WTC11 (cell line): ENCODE data around the gene TBC1D14. TPM values are rescaled to one million over a fixed set of nuclear protein-coding genes. Genes with fewer than 3 reads are reported as not detected.
"Not testable (repeated sequence)": the region's sequence is repeated elsewhere in the genome, so short reads cannot be mapped to it uniquely, and the experiment has no call there.

ENCODE experiments used
- ATAC-seq: fragments of 200-7000 bp; cut with Tn5 transposase; 2 replicates; pipeline ENCODE4 v1.10.0; 2021; ENCODE audit warnings: mild to moderate bottlenecking, moderate library complexity
- CTCF ChIA-PET: fragments of 300-600 bp; sonication (Branson Sonifier 250); formaldehyde crosslinking; loops from one replicate; lab custom pipeline; 2021; ENCODE audit warnings: antibody characterized with exemption; lab: Charles Lee
- POLR2A ChIA-PET: fragments of 350-600 bp; sonication (Branson Sonifier 250); formaldehyde crosslinking; loops from one replicate; lab custom pipeline; 2021; ENCODE audit warnings: antibody characterized with exemption; lab: Charles Lee
- DNase-seq: peaks from one replicate; pipeline ENCODE4 v3.0.0; 2021; ENCODE audit warnings: low spot score
- H3K27ac Mint-ChIP-seq: 2 replicates; pipeline ENCODE4 v1.8.0; 2021; ENCODE audit warnings: mixed read lengths
- H3K27me3 Mint-ChIP-seq: 2 replicates; pipeline ENCODE4 v1.8.0; 2021; ENCODE audit warnings: low read depth, mild to moderate bottlenecking, moderate library complexity, mixed read lengths
- H3K36me3 Mint-ChIP-seq: 2 replicates; pipeline ENCODE4 v1.8.0; 2021; ENCODE audit warnings: mixed read lengths
- H3K4me1 Mint-ChIP-seq: 2 replicates; pipeline ENCODE4 v1.8.0; 2022; ENCODE audit warnings: mixed read lengths
- H3K4me3 Mint-ChIP-seq: 2 replicates; pipeline ENCODE4 v1.8.0; 2021; ENCODE audit warnings: mild to moderate bottlenecking, moderate library complexity, mixed read lengths
- H3K9me3 Mint-ChIP-seq: 2 replicates; pipeline ENCODE4 v1.8.0; 2021; ENCODE audit warnings: mixed read lengths
- ETV6 ChIP-seq: sonication (generic); formaldehyde crosslinking; IDR thresholded peaks from 2 replicates; pipeline ENCODE4 v1.8.1; 2022; ENCODE audit warnings: mild to moderate bottlenecking, missing genetic modification reagents
- FOXK1 ChIP-seq: sonication (generic); formaldehyde crosslinking; IDR thresholded peaks from 2 replicates; pipeline ENCODE4 v1.8.0; 2022; ENCODE audit warnings: mild to moderate bottlenecking, moderate library complexity, missing genetic modification reagents
- FOXP1 ChIP-seq: sonication (generic); formaldehyde crosslinking; IDR thresholded peaks from 2 replicates; pipeline ENCODE4 v1.8.0; 2022; ENCODE audit warnings: missing genetic modification reagents, mild to moderate bottlenecking, moderate library complexity, borderline replicate concordance
- GRHL2 ChIP-seq: fragments of 250-450 bp; sonication (Bioruptor Pico); IDR thresholded peaks from 2 replicates; pipeline ENCODE4 v1.8.0; 2022; ENCODE audit warnings: mild to moderate bottlenecking, moderate library complexity; ENCODE audit not compliant: insufficient replicate concordance, severe bottlenecking
- MXD4 ChIP-seq: fragments of 250-450 bp; sonication (Bioruptor Pico); IDR thresholded peaks from 2 replicates; pipeline ENCODE4 v1.8.0; 2021; ENCODE audit warnings: mild to moderate bottlenecking, moderate library complexity, borderline replicate concordance
- NFATC4 ChIP-seq: fragments of 250-450 bp; sonication (Bioruptor Pico); IDR thresholded peaks from 2 replicates; pipeline ENCODE4 v1.9.0; 2021; ENCODE audit warnings: mild to moderate bottlenecking
- TEAD1 ChIP-seq: sonication (generic); formaldehyde crosslinking; IDR thresholded peaks from 2 replicates; pipeline ENCODE4 v1.8.0; 2022; ENCODE audit warnings: mild to moderate bottlenecking, missing genetic modification reagents
- TEAD4 ChIP-seq: sonication (generic); formaldehyde crosslinking; IDR thresholded peaks from 2 replicates; pipeline ENCODE4 v1.8.0; 2022; ENCODE audit warnings: mild to moderate bottlenecking, missing genetic modification reagents
- TP53 ChIP-seq: sonication (generic); formaldehyde crosslinking; IDR thresholded peaks from 2 replicates; pipeline ENCODE4 v1.8.1; 2023; ENCODE audit warnings: mild to moderate bottlenecking, missing genetic modification reagents
- ZNF232 ChIP-seq: sonication (generic); formaldehyde crosslinking; IDR thresholded peaks from 2 replicates; pipeline ENCODE4 v1.8.0; 2022; ENCODE audit warnings: mild to moderate bottlenecking, missing genetic modification reagents
- ZNF263 ChIP-seq: sonication (generic); formaldehyde crosslinking; IDR thresholded peaks from 2 replicates; pipeline ENCODE4 v1.8.1; 2022; ENCODE audit warnings: low read depth, mild to moderate bottlenecking, moderate library complexity, missing genetic modification reagents
- ZNF423 ChIP-seq: fragments of 250-450 bp; sonication (Bioruptor Pico); IDR thresholded peaks from 2 replicates; pipeline ENCODE4 v2.1.2; 2022; ENCODE audit warnings: mild to moderate bottlenecking, moderate library complexity
- total RNA-seq: library from RNA; stranded (reverse); gene quantifications from 3 replicates; pipeline ENCODE4 v1.2.3, GENCODE V29; 2021
- TF ChIP-seq, protein P1 (sequence below): sonication (generic); formaldehyde crosslinking; IDR thresholded peaks from 2 replicates; pipeline ENCODE4 v1.8.1; 2022; ENCODE audit warnings: mild to moderate bottlenecking, missing genetic modification reagents, moderate library complexity, borderline replicate concordance
- TF ChIP-seq, protein P2 (sequence below): sonication (generic); formaldehyde crosslinking; IDR thresholded peaks from 2 replicates; pipeline ENCODE4 v1.8.0; 2022; ENCODE audit warnings: mild to moderate bottlenecking, missing genetic modification reagents
- TF ChIP-seq, protein P3 (sequence below): sonication (generic); formaldehyde crosslinking; IDR thresholded peaks from 2 replicates; pipeline ENCODE4 v1.8.1; 2023; ENCODE audit warnings: mild to moderate bottlenecking, moderate library complexity, missing genetic modification reagents
- TF ChIP-seq, protein P4 (sequence below): sonication (generic); formaldehyde crosslinking; IDR thresholded peaks from 2 replicates; pipeline ENCODE4 v1.8.1; 2023; ENCODE audit warnings: mild to moderate bottlenecking, missing genetic modification reagents, moderate library complexity
- TF ChIP-seq, protein P5 (sequence below): fragments of 200-600 bp; IDR thresholded peaks from 2 replicates; pipeline ENCODE4 v1.8.0; 2022; ENCODE audit warnings: antibody characterized with exemption

Gene TBC1D14
- total RNA-seq, 1 experiment from 2014 or later, result 45.1 TPM

DNA sequence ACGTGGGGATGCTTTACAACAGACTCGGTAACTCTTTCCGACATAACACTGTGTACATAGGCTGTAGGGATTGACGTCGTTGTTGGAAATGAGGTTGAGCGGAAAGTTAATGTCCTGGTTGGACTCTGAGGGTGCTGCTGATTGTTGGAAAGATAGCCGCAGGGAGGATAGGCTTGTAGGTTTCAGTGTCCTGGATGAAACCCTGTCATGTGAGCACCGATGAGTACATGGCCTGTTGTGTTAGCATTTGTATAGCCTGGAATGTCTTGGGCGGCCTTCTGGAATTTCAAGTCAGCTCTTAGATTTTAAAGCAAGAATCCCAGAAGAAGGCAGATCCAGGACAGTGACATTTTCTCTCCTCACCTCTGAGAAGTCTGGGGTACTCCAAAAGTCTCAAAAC is 63.3 kb downstream of the TBC1D14 start:
- ChIA-PET POLR2A (interaction anchor here (0.6 to 1.3 kb wide), 4 partner anchors 11 to 64 kb away, joined by 3 to 4 read pairs (median 4); no protein-coding TSS in a partner anchor), CTCF (interaction anchor here (0.7 to 3.5 kb wide), 15 partner anchors 7 to 98 kb away, joined by 3 to 47 read pairs (median 5); partner anchors contain the start of gene TADA2B)
- Mint-ChIP-seq H3K4me3 (peak overlapping the region; percentile 40), H3K27ac (peak overlapping the region; percentile 99), H3K36me3 (peaks cover 24% of the 10 kb centered on the region), H3K4me1 (peaks cover 33% of the 10 kb centered on the region), H3K9me3 (peaks cover 9% of the 10 kb centered on the region), H3K27me3 (no peaks in the 10 kb centered on the region)
- DNase-seq (peak; percentile 52), ATAC-seq (peak; percentile 95)
- peak; percentile 36; the same call in 1 of the 2 replicates for TF ChIP-seq ETV6 (CRISPR knock-in tag)
- no peak for TF ChIP-seq ZNF423
- no peak for TF ChIP-seq MXD4 (CRISPR knock-in tag)
- peak; percentile 63; the same call in 1 of the 2 replicates for TF ChIP-seq TEAD4 (CRISPR knock-in tag)
- TF ChIP-seq, protein P1, sequence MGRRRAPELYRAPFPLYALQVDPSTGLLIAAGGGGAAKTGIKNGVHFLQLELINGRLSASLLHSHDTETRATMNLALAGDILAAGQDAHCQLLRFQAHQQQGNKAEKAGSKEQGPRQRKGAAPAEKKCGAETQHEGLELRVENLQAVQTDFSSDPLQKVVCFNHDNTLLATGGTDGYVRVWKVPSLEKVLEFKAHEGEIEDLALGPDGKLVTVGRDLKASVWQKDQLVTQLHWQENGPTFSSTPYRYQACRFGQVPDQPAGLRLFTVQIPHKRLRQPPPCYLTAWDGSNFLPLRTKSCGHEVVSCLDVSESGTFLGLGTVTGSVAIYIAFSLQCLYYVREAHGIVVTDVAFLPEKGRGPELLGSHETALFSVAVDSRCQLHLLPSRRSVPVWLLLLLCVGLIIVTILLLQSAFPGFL (CRISPR knock-in tag), result no peak
- TF ChIP-seq, protein P2, sequence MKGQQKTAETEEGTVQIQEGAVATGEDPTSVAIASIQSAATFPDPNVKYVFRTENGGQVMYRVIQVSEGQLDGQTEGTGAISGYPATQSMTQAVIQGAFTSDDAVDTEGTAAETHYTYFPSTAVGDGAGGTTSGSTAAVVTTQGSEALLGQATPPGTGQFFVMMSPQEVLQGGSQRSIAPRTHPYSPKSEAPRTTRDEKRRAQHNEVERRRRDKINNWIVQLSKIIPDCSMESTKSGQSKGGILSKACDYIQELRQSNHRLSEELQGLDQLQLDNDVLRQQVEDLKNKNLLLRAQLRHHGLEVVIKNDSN (CRISPR knock-in tag), result peak; percentile 75
- no peak for TF ChIP-seq TP53 (CRISPR knock-in tag)
- no peak for TF ChIP-seq ZNF263 (CRISPR knock-in tag)
- TF ChIP-seq, protein P3, sequence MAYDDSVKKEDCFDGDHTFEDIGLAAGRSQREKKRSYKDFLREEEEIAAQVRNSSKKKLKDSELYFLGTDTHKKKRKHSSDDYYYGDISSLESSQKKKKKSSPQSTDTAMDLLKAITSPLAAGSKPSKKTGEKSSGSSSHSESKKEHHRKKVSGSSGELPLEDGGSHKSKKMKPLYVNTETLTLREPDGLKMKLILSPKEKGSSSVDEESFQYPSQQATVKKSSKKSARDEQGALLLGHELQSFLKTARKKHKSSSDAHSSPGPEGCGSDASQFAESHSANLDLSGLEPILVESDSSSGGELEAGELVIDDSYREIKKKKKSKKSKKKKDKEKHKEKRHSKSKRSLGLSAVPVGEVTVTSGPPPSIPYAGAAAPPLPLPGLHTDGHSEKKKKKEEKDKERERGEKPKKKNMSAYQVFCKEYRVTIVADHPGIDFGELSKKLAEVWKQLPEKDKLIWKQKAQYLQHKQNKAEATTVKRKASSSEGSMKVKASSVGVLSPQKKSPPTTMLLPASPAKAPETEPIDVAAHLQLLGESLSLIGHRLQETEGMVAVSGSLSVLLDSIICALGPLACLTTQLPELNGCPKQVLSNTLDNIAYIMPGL, result no peak
- TF ChIP-seq, protein P4, sequence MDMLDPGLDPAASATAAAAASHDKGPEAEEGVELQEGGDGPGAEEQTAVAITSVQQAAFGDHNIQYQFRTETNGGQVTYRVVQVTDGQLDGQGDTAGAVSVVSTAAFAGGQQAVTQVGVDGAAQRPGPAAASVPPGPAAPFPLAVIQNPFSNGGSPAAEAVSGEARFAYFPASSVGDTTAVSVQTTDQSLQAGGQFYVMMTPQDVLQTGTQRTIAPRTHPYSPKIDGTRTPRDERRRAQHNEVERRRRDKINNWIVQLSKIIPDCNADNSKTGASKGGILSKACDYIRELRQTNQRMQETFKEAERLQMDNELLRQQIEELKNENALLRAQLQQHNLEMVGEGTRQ (CRISPR knock-in tag), result peak; percentile 77
- no peak for TF ChIP-seq ZNF232 (CRISPR knock-in tag)
- peak; percentile 67; the same call in 1 of the 2 replicates for TF ChIP-seq TEAD1 (CRISPR knock-in tag)
- TF ChIP-seq FOXP1, result no peak
- TF ChIP-seq FOXK1 (CRISPR knock-in tag), result no peak

DNA sequence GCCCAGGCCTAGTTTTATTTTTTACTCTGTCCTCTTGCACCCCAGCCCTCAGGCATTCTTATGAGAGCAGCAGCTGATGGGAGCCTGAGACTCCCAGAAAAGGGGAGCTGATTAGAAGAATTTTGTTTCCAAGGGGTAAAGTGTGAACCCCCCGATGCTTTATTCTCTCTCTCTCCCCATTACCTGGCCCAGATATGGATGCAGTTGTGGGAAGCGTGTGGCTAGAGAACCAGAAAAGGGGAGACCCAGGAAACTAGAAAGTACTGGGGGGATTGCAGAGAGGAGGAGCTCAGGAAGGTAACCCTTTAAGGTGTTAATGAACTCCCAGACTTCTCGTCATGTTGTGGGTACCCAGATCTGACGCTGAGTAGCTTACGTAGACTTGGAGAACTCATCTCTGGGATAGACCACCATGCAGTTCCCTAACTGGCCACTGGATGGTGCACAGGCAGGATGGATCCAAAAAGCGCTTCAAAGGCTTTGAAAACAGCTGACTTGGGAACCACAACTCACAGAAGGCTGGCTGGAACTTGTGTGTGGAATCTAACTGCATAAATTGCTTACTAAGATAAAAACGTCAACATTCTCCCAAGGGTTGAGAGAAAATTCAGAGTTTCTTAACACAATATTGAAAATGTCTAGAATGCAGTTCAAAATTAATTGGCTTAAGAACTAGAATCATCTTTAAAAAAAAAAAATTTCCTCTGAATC is 64.7 kb downstream of the TBC1D14 start:
- DNase-seq (peak; percentile 95), ATAC-seq (peak; percentile 80)
- H3K27ac Mint-ChIP-seq, result peak overlapping the region; percentile 78
- no peak overlapping the region for H3K4me3 Mint-ChIP-seq
- peaks cover 37% of the 10 kb centered on the region for H3K4me1 Mint-ChIP-seq
- H3K36me3 Mint-ChIP-seq, result peaks cover 16% of the 10 kb centered on the region
- ChIA-PET CTCF (interaction anchor here (0.6 to 3.5 kb wide), 39 partner anchors 8 to 429 kb away, joined by 3 to 47 read pairs (median 5); partner anchors contain the start of genes GRPEL1, MRFAP1L1, TADA2B and TBC1D14), POLR2A (interaction anchor here (0.8 to 1.7 kb wide), 4 partner anchors 11 to 94 kb away, joined by 3 to 12 read pairs (median 6); partner anchors contain the start of genes GRPEL1 and TBC1D14)
- no peaks in the 10 kb centered on the region for H3K27me3 Mint-ChIP-seq
- peaks cover 9% of the 10 kb centered on the region for H3K9me3 Mint-ChIP-seq
- TF ChIP-seq, protein P5, sequence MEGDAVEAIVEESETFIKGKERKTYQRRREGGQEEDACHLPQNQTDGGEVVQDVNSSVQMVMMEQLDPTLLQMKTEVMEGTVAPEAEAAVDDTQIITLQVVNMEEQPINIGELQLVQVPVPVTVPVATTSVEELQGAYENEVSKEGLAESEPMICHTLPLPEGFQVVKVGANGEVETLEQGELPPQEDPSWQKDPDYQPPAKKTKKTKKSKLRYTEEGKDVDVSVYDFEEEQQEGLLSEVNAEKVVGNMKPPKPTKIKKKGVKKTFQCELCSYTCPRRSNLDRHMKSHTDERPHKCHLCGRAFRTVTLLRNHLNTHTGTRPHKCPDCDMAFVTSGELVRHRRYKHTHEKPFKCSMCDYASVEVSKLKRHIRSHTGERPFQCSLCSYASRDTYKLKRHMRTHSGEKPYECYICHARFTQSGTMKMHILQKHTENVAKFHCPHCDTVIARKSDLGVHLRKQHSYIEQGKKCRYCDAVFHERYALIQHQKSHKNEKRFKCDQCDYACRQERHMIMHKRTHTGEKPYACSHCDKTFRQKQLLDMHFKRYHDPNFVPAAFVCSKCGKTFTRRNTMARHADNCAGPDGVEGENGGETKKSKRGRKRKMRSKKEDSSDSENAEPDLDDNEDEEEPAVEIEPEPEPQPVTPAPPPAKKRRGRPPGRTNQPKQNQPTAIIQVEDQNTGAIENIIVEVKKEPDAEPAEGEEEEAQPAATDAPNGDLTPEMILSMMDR, result peak; percentile 95
- no peak for TF ChIP-seq NFATC4 (CRISPR knock-in tag)
- TF ChIP-seq GRHL2 (CRISPR knock-in tag), result no peak

DNA sequence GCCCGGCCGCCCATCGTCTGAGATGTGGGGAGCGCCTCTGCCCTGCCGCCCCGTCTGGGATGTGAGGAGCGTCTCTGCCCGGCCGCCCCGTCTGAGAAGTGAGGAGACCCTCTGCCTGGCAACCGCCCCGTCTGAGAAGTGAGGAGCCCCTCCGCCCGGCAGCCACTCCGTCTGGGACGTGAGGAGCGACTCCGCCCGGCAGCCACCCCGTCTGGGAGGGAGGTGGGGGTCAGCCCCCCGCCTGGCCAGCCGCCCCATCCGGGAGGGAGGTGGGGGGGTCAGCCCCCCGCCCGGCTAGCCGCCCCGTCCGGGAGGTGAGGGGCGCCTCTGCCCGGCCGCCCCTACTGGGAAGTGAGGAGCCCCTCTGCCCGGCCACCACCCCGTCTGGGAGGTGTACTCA is 68.2 kb downstream of the TBC1D14 start:
- H3K27ac Mint-ChIP-seq, H3K4me3 Mint-ChIP-seq, POLR2A ChIA-PET, ATAC-seq, H3K9me3 Mint-ChIP-seq, CTCF ChIA-PET, H3K27me3 Mint-ChIP-seq, DNase-seq: not testable (repeated sequence)
- H3K4me1 Mint-ChIP-seq, result peaks cover 20% of the 10 kb centered on the region
- peaks cover 13% of the 10 kb centered on the region for H3K36me3 Mint-ChIP-seq
